Sigmoid colon (tissue), 7 donors: Measurements from ENCODE around the gene GMPR2. TPM values are rescaled to one million over a fixed set of nuclear protein-coding genes. Genes with fewer than 3 reads are reported as not detected.
A peak's percentile ranks its signal among the peaks of the same experiment; 100 is the strongest.

Experiments
- DNase-seq: peaks from one replicate; pipeline ENCODE4 v3.0.0-alpha.2; 2019
- H3K27ac ChIP-seq, 4 donors: fragments of 200-600 bp; sonication (generic); one replicate each; pipeline ENCODE4 v1.5.1; 2016 to 2019; ENCODE audit warnings: mild to moderate bottlenecking in 1 of 4
- H3K27me3 ChIP-seq, 3 donors: fragments of 200-600 bp; sonication (generic); one replicate each; pipeline ENCODE4 v1.5.1; 2019; ENCODE audit warnings: mild to moderate bottlenecking in 1 of 3
- H3K36me3 ChIP-seq, 4 donors: fragments of 200-600 bp; sonication (generic); one replicate each; pipeline ENCODE4 v1.5.1; 2016 to 2019
- H3K4me1 ChIP-seq, 4 donors: fragments of 200-600 bp; sonication (generic); one replicate each; pipeline ENCODE4 v1.5.1; 2017 to 2019
- H3K4me3 ChIP-seq, 4 donors: fragments of 200-600 bp; sonication (generic); one replicate each; pipeline ENCODE4 v1.5.1; 2017 to 2019; ENCODE audit warnings: mild to moderate bottlenecking in 2 of 4, moderate library complexity in 1 of 4
- H3K9me3 ChIP-seq, 4 donors: fragments of 200-600 bp in 3 of 4; sonication (generic) in 3 of 4; one replicate each; pipeline versions ENCODE4 v1.5.1 to v1.6.1; 2013 to 2019
- CTCF ChIP-seq, 4 experiments: fragments of 450-650 bp in 3 of 4; fragments of 200-600 bp in 1 of 4; IDR thresholded peaks; one replicate each; pipeline ENCODE4 v1.5.1; 2016 to 2019; ENCODE audit warnings: antibody characterized with exemption in 4 of 4, mild to moderate bottlenecking in 3 of 4, moderate library complexity in 2 of 4
- EP300 ChIP-seq, 4 donors: sonication (generic); formaldehyde crosslinking; IDR thresholded peaks; one replicate each; pipeline ENCODE4 v1.6.1; 2017; ENCODE audit warnings: antibody characterized with exemption in 4 of 4
- POLR2A ChIP-seq, 2 donors: fragments of 450-650 bp; IDR thresholded peaks; one replicate each; pipeline ENCODE4 v1.6.1; 2016; ENCODE audit warnings: antibody characterized with exemption in 2 of 2, mild to moderate bottlenecking in 2 of 2, moderate library complexity in 2 of 2
- POLR2AphosphoS5 ChIP-seq, 4 donors: sonication (generic); formaldehyde crosslinking; IDR thresholded peaks; one replicate each; pipeline ENCODE4 v1.6.1; 2017; ENCODE audit warnings: antibody characterized with exemption in 4 of 4
- WGBS, 2 donors: extraction: QIAGEN DNeasy Blood & Tissue Kit; methylation state at CpG; one replicate each; pipeline ENCODE4 v1.1.7; 2013; 5-methylcytosine and 5-hydroxymethylcytosine counted together
- intact Hi-C: fragments of 100-400 bp; cut with DNase I; formaldehyde crosslinking; loops from one replicate; pipeline ENCODE4 v1.15.1; 2023
- polyA plus RNA-seq, 3 donors: library from polyadenylated mRNA; stranded (reverse); fragments of 200-250 nt; gene quantifications; one replicate each; pipeline ENCODE4 v1.2.3, GENCODE V29; 2013
- total RNA-seq, 4 donors: library from RNA; depleted of rRNA; stranded (reverse); fragments of >200 nt; gene quantifications; one replicate each; pipeline ENCODE4 v1.1.0, GENCODE V29; 2016
- donor health status: healthy with polysubstance abuse.
- donor health status: Bipolar disorder and iron deficiency.
- donor health status: healthy.

The GMPR2 gene
- total and polyA plus RNA-seq, 7 donors: 44.3 to 97.1 (median 56.5) TPM

- no peak for DNase-seq
- Histone ChIP-seq H3K27ac (peak overlapping the region in 2 of 4 donors; percentile 7 to 25), H3K4me3 (no peak overlapping the region), H3K36me3 (no peaks in the 10 kb centered on the region), H3K4me1 (no peaks in the 10 kb centered on the region), H3K9me3 (no peaks in the 10 kb centered on the region), H3K27me3 (no peaks in the 10 kb centered on the region)
- intact Hi-C loops: no loop called here
- WGBS, 2 donors: 71 to 89% methylated on average over 11 of the region's 11 CpGs
- TF ChIP-seq POLR2AphosphoS5 (IDR thresholded peaks at IDR 0.05) (no peak), CTCF (IDR thresholded peaks at IDR 0.05) (no peak), POLR2A (IDR thresholded peaks at IDR 0.05) (no peak), EP300 (IDR thresholded peaks at IDR 0.05) (no peak)
These were observed 45.0 kb downstream of the GMPR2 start for GRCh38 chr14:24277606-24278321.

- TF ChIP-seq POLR2A (IDR thresholded peaks at IDR 0.05) (no peak), EP300 (IDR thresholded peaks at IDR 0.05) (no peak), POLR2AphosphoS5 (IDR thresholded peaks at IDR 0.05) (no peak), CTCF (IDR thresholded peaks at IDR 0.05) (no peak)
- no peaks in the 10 kb centered on the region for H3K9me3 ChIP-seq
- intact Hi-C loops: no loop called here
- 93 to 96% methylated on average over 5 of the region's 5 CpGs for WGBS, 2 donors
- no peaks in the 10 kb centered on the region for H3K4me1 ChIP-seq
- no peak for DNase-seq
- no peaks in the 10 kb centered on the region for H3K36me3 ChIP-seq
- H3K4me3 ChIP-seq: no peak overlapping the region
- no peak overlapping the region for H3K27ac ChIP-seq
- no peaks in the 10 kb centered on the region for H3K27me3 ChIP-seq
These were observed 45.7 kb downstream of the GMPR2 start for GRCh38 chr14:24278424-24278823.

GRCh38 chr14:24279301-24280186 is 46.8 kb downstream of the GMPR2 start:
- Histone ChIP-seq H3K27me3 (no peaks in the 10 kb centered on the region), H3K4me3 (no peak overlapping the region), H3K36me3 (no peaks in the 10 kb centered on the region), H3K9me3 (no peaks in the 10 kb centered on the region), H3K27ac (no peak overlapping the region), H3K4me1 (no peaks in the 10 kb centered on the region)
- intact Hi-C loops: no loop called here
- TF ChIP-seq POLR2A (IDR thresholded peaks at IDR 0.05) (no peak), CTCF (IDR thresholded peaks at IDR 0.05) (no peak), EP300 (IDR thresholded peaks at IDR 0.05) (no peak), POLR2AphosphoS5 (IDR thresholded peaks at IDR 0.05) (no peak)
- DNase-seq: no peak
- WGBS, 2 donors: 67 to 76% methylated on average over 11 of the region's 11 CpGs

GRCh38 chr14:24280797-24281460 is 48.2 kb downstream of the GMPR2 start:
- TF ChIP-seq EP300 (IDR thresholded peaks at IDR 0.05) (no peak), POLR2A (IDR thresholded peaks at IDR 0.05) (no peak), CTCF (IDR thresholded peaks at IDR 0.05) (no peak), POLR2AphosphoS5 (IDR thresholded peaks at IDR 0.05) (no peak)
- no peaks in the 10 kb centered on the region for H3K36me3 ChIP-seq
- no peaks in the 10 kb centered on the region for H3K27me3 ChIP-seq
- H3K9me3 ChIP-seq: no peaks in the 10 kb centered on the region
- intact Hi-C loops: no loop called here
- 88 to 91% methylated on average over 6 of the region's 6 CpGs for WGBS, 2 donors
- no peaks in the 10 kb centered on the region for H3K4me1 ChIP-seq
- H3K4me3 ChIP-seq: no peak overlapping the region
- DNase-seq: no peak
- no peak overlapping the region for H3K27ac ChIP-seq
